GM18507 (cell line): ENCODE data around the gene PEPD.

Experiments used
- DNase-seq: peaks from one replicate; pipeline ENCODE4 v3.0.0; 2011; ENCODE audit warnings: low read depth; ENCODE audit not compliant: insufficient read length; ENCODE audit errors: extremely low spot score
- FAIRE-seq: peaks from 2 replicates; lab custom pipeline; 2011; peaks lifted over from hg19 to GRCh38; lab: Jason Lieb, UNC

The PEPD gene

GRCh38 chr19:33434069-33434885 lies 87.3 kb downstream of the PEPD start:
- no peak for FAIRE-seq
- no peak for DNase-seq

- DNase-seq (no peak), FAIRE-seq (no peak)
Measured at GRCh38 chr19:33432446-33433170, 89.0 kb downstream of the PEPD start.

DNA sequence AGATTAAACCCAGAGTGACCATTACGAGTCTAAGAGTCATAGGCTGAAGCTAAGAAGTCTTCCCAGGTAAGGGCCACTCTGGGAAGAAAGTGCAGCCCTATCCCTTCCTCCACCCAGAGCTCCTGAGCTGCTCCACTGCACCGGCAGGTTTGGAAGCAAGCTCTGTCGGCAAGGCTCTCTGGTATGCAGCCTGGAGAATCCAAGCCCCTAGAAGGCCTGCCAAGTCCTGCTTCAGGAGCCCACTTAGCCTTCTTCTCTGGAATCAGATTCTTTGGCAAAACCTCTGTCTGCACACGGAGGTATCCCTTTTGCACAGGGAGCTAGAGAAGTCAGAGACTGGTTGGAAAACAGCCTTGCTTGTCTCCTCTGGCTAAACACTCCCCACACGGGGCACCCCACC lies 89.6 kb downstream of the PEPD start:
- DNase-seq, result no peak
- FAIRE-seq, result no peak

GRCh38 chr19:33430674-33431277 lies 90.8 kb downstream of the PEPD start:
- DNase-seq, result peak; percentile 54
- FAIRE-seq, result peak; percentile 75

- FAIRE-seq (no peak), DNase-seq (no peak)
Measured at GRCh38 chr19:33429891-33430673, 91.5 kb downstream of the PEPD start.

DNA sequence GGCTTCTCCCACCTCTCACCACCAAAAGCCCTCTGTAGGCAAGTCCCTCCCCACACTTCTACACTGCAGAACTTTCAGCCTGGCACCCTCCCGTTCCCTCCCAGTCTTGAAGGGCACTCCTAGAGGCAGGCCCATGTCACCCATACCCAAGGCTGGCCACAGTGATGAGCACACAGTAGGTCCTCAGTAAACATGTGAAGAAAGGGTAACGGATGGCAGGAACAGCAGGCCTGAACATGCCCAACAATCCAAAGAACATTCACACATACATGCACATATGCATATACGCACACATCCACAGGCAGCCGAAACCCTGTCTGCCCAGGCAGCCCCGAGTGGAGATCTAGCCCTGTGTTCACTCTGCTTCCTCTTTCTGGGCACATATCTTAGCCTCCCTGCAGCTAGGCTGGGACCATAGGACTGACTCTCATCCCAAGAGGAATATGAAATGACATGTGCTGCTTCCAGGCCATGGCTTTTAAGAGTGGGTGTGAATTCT lies 92.9 kb downstream of the PEPD start:
- DNase-seq, result no peak

GRCh38 chr19:33427801-33428626 lies 93.6 kb downstream of the PEPD start:
- FAIRE-seq, result no peak
- no peak for DNase-seq

More for the DNA sequence above, 92.9 kb downstream of the PEPD start:
- FAIRE-seq, result no peak

DNA sequence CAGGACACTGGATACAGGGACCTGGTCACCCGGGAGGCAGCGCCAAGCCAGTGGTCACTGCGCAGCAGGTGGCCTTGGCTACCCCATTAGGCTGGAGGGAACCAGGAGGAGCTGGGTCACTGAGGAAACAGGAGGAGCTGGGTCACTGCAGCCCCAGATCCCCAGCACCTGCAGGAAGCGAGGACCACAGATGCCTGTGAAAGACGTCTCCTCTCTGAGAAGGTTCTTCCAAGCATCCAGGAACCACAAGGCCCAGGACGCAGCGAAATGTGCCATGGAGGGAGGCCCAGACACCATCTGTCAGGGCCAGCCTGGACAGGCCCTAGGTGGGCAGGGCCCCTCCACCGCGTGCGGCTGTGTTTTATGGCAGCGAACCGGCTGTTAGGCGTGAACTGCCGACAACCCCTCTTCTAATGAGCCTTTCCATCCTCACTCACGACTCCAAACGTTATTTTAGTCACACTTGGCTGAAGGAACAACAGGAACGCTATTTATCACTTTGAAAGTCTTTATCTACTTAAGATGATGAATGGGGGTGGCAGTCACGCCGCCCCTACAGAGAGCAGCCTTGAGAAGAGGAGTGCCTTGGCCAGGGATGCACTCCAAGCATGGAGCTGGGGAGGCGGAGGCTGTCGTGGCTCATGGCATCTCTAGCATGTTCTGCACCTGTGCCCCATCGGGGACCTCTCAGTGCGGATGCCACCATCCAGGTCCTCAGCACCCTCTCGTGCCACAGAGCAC lies 94.8 kb downstream of the PEPD start:
- DNase-seq (no peak), FAIRE-seq (no peak)

DNA sequence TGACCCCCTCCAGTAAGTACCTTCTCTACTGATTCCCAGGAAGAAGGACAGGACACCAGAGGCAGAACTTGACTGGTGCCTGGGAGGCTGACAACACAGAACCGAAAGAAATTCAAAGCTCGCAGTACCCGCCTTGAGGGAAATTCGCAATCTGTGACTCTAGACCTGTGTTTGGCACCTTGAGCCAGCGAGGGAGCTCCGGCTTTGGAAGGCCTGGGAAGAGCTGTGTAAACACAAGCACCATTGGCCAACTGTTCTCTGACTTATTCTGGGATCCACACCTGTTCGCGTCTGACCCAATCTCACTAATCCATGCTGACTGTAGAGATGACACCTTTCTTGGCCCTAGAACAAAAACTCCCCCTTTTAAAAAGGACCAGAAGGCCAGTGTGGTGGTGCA lies 97.4 kb downstream of the PEPD start:
- DNase-seq (no peak), FAIRE-seq (no peak)

- DNase-seq (no peak), FAIRE-seq (no peak)
Measured at GRCh38 chr19:33422369-33423180, 99.0 kb downstream of the PEPD start.

DNA sequence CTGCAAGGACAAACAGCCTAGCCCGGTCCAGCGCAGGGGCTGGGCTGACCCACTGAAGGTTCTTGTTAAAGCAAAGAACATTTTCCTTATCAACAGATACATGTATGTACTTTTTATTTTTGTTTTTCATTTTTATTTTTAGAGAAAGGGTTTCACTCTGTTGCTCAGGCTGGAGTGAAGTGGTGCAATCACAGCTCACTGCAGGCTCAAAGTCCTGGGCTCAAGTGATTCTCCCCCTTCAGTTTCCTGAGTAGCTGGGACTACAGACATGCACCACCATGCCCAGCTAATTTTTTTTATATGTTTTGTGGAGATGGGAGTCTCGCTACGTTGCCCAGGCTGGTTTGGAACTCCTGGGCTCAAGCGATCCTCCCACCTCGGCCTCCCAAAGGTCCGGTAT lies 100.2 kb downstream of the PEPD start:
- DNase-seq (no peak), FAIRE-seq (no peak)

DNA sequence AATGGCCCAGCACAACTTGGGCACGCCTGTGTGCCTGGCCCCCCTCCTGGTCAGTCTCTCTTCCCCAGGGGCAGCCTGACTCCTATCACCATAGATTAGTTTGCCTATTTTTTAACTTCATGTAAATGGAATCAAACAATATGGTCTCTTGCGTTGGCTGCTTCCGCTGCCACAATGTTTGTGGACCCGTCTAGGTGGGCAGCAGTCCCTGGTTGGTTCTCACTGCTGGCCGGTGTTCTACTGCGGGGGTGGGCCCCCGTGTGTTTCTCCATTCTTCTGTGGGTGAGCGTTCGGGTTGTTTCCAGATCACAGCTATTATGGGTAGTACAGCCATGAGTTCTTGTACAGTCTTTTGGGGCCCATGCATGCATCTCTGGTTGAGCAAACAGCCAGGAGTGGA lies 100.8 kb downstream of the PEPD start:
- FAIRE-seq (no peak), DNase-seq (no peak)

DNA sequence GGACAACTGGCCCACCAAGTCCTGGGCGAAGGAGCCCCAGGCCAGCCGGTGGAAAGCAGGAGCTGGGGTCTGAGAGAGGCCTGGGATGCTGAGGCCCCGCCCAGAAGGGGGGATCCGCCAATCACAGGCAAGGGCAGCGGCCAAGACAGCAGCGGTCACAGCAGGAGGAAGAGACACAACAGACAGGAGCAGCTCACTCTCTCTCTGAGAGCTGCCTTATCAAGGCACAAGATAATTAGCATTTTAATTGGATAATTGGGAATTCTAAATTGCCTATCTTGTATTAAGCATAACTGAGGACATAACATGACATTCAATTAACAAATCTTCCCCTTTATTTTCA lies 101.8 kb downstream of the PEPD start:
- DNase-seq (no peak), FAIRE-seq (no peak)

- FAIRE-seq (no peak), DNase-seq (no peak)
Measured at GRCh38 chr19:33418871-33419787, 102.5 kb downstream of the PEPD start.

GRCh38 chr19:33418461-33418860 lies 103.1 kb downstream of the PEPD start:
- FAIRE-seq (no peak), DNase-seq (no peak)

DNA sequence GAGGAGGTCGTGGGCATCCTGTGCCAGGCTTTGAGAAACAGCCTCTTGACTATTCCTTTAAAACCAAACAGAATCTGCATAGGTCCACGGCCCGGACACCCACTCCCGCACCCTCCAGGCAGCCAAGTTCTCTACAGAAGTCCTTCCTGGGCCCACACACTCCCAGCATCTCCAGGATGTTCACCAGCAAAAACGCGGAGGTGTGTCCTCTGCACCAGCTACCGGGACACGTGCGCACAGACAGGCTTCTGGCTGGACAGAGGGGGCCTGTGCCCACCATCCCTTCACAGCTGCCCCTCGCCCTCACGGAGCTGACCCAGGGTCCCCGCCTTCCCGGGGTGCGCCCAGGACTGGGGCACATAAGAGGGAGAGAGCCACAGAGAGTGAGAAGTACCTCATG lies 103.8 kb downstream of the PEPD start:
- no peak for DNase-seq
- FAIRE-seq, result no peak
